A549 (cell line): Measurements from ENCODE around the gene PALM3.

ENCODE experiments used
- BHLHE40 ChIP-seq: IDR thresholded peaks from 2 replicates; pipeline ENCODE4 v1.6.1; 2012; ENCODE audit warnings: low read depth, low read length, inconsistent platforms
- JUN ChIP-seq, 2 experiments: fragments of >200 bp; sonication (Bioruptor Twin); formaldehyde crosslinking; IDR thresholded peaks; 2 replicates in 1 of 2; 3 replicates in 1 of 2; pipeline ENCODE4 v1.6.1; 2016 to 2017
- MAZ ChIP-seq: fragments of 150-350 bp; IDR thresholded peaks from 2 replicates; pipeline ENCODE4 v1.6.1; 2014; ENCODE audit warnings: antibody characterized with exemption, low read depth, low read length, borderline replicate concordance
- PHF8 ChIP-seq: fragments of 200-600 bp; sonication (generic); IDR thresholded peaks from 2 replicates; pipeline ENCODE4 v1.6.1; 2016; ENCODE audit warnings: low read depth, mild to moderate bottlenecking, antibody characterized with exemption, moderate library complexity, borderline replicate concordance
- POLR2AphosphoS2 ChIP-seq: conservative IDR thresholded peaks from 2 replicates; pipeline ENCODE4 v1.6.1; 2012; ENCODE audit warnings: low read length, improper control_type of control experiment, inconsistent platforms
- RAD21 ChIP-seq, 2 experiments: fragments of >200 bp in 1 of 2; sonication (Bioruptor Twin) in 1 of 2; formaldehyde crosslinking in 1 of 2; IDR thresholded peaks in 1 of 2; conservative IDR thresholded peaks in 1 of 2; 2 replicates in 1 of 2; 3 replicates in 1 of 2; pipeline ENCODE4 v1.6.1; 2012 to 2018; ENCODE audit warnings: inconsistent platforms in 1 of 2
- RFX5 ChIP-seq: fragments of 450-650 bp; IDR thresholded peaks from 2 replicates; pipeline ENCODE4 v1.7.1; 2014; ENCODE audit warnings: antibody characterized with exemption, mild to moderate bottlenecking, moderate library complexity
- TF ChIP-seq, protein P1 (sequence below): fragments of >200 bp; sonication (Bioruptor Twin); formaldehyde crosslinking; IDR thresholded peaks from 3 replicates; pipeline ENCODE4 v1.5.1; 2016

DNA sequence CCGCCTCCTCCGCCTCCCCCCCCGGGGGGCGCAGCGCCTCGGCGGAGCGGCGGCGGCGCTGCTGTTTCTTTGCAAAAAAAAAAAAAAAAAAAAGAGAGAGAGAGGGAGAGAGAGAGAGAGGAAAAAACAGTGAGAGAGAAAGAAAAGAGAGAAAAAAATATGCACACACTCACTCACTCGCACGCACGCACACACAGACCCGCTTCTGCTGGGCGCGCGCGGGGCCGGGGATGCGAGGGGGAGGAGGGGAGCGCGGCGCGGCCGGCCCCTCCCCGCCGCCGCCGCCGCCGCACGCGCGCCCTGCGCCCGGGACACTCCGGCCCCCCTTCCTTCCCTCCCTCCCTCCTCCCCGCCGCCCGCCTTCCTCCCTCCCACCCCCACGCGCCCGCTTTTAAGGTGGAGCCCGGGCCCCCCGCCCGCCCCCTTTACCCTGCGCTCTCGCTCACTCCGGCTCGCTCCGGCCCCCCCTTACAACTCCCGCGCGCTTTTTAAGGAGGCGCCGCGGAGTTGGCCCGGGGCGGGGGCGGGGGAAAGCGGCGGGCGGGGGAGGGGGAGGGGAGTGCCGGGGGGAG, 28.7 kb upstream of the PALM3 start, which contains the start of gene SAMD1:
- TF ChIP-seq, protein P1, sequence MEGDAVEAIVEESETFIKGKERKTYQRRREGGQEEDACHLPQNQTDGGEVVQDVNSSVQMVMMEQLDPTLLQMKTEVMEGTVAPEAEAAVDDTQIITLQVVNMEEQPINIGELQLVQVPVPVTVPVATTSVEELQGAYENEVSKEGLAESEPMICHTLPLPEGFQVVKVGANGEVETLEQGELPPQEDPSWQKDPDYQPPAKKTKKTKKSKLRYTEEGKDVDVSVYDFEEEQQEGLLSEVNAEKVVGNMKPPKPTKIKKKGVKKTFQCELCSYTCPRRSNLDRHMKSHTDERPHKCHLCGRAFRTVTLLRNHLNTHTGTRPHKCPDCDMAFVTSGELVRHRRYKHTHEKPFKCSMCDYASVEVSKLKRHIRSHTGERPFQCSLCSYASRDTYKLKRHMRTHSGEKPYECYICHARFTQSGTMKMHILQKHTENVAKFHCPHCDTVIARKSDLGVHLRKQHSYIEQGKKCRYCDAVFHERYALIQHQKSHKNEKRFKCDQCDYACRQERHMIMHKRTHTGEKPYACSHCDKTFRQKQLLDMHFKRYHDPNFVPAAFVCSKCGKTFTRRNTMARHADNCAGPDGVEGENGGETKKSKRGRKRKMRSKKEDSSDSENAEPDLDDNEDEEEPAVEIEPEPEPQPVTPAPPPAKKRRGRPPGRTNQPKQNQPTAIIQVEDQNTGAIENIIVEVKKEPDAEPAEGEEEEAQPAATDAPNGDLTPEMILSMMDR = no peak
- TF ChIP-seq RFX5 = no peak
- no peak for TF ChIP-seq POLR2AphosphoS2
- no peak for TF ChIP-seq MAZ
- no peak for TF ChIP-seq BHLHE40
- no peak for TF ChIP-seq PHF8
- TF ChIP-seq JUN (IDR thresholded peaks at IDR 0.05) = no peak
- TF ChIP-seq RAD21 (conservative IDR thresholded peaks at IDR 0.05 in 1 of 2, IDR thresholded peaks at IDR 0.05 in 1 of 2) = no peak
